IPS-15b (cell line): Measurements from ENCODE around the gene PRDM8.

Source experiments
- H3K27me3 ChIP-seq: one replicate; pipeline ENCODE4 v1.6.1; 2013; ENCODE audit warnings: low read length; ENCODE audit not compliant: control insufficient read depth, insufficient read depth
- H3K36me3 ChIP-seq: one replicate; pipeline ENCODE4 v1.6.1; 2013; ENCODE audit warnings: low read length; ENCODE audit not compliant: control insufficient read depth, insufficient read depth
- H3K4me1 ChIP-seq: one replicate; pipeline ENCODE4 v1.6.1; 2013; ENCODE audit warnings: mild to moderate bottlenecking, low read length; ENCODE audit not compliant: control insufficient read depth, insufficient read depth
- H3K4me3 ChIP-seq: one replicate; pipeline ENCODE4 v1.5.1; 2013; ENCODE audit warnings: low read depth, low read length
- H3K9ac ChIP-seq: one replicate; pipeline ENCODE4 v1.6.1; 2013; ENCODE audit warnings: low read depth, mild to moderate bottlenecking, low read length
- H3K9me3 ChIP-seq: one replicate; pipeline ENCODE4 v1.6.1; 2013; ENCODE audit warnings: mild to moderate bottlenecking, low read length; ENCODE audit not compliant: control insufficient read depth, insufficient read depth

Gene PRDM8

DNA sequence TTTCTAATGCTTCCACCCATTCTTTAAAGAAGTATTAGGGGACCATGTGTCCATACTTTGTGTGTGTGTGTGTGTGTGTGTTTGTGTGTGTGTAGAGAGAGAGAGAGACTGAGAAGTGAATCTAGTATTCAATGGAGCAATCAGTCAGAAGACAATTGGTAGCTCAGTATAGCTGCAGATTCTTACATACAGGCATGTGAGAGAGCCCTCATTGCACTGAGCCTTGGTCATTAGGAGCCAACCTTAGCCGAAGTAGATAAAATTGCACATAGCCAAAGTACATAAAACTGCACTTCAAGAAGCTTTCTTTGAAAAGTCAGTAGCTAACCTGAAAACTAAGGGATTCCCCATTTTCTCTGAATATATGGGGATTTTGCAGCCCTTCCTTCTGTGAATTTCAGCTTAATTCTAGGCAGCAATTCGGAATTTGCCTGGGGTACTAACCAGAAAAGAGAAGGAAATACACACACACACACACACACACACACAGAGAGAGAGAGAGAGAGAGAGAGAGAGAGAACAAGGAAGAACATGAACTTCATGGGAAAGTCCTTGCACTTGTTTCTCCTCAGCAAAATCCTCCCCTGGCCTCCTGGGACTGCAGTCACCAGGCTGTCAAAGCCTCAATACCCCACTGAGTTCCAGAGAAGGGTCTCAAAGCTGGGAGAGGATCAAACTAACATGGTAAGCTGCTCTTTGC lies 1.7 kb upstream of the PRDM8 start:
- Histone ChIP-seq H3K27me3 (peaks cover 100% of the 10 kb centered on the region), H3K36me3 (no peaks in the 10 kb centered on the region), H3K4me3 (peak overlapping the region; percentile 5)

DNA sequence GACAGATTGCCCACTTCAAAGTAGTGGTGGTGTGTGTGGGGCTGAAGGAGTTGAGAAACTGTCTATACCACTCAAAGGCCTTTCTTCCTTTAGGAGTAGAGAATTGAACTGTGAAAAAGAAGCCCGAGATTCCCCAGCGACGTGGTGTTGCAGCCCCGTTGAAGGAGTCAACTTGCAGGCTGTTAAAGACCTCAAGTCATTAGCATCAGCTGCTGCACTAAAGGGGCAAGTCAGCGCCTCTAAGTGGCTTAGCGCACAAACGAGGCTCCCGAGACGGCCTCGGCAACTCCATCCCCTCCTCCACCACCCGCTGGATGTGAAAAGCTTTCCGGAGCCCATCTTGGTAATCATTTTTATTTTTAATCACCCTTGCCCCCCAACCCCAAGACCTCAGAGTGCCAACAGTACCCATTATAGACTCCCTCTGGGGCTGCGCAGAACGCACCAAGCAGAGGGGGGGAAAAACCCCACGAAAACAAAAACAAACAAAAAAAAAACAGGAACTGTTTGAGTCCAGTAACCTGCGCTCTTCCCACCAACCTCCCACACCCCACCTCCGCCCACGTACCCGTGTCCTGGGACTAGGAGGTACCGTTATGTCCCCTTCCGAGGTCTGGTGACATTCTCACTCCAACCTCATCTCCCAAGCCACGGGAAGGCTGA lies 913 bp upstream of the PRDM8 start:
- no peak overlapping the region for H3K9ac ChIP-seq
- H3K4me3 ChIP-seq, result peak overlapping the region; percentile 26

More for the DNA sequence above, 1.7 kb upstream of the PRDM8 start:
- no peaks in the 10 kb centered on the region for H3K9me3 ChIP-seq
- peaks cover 3% of the 10 kb centered on the region for H3K4me1 ChIP-seq
- H3K9ac ChIP-seq, result no peak overlapping the region

GRCh38 chr4:80197601-80198440 lies 518 bp downstream of the PRDM8 start:
- peak overlapping the region; percentile 27 for H3K4me3 ChIP-seq
- no peaks in the 10 kb centered on the region for H3K9me3 ChIP-seq
- H3K36me3 ChIP-seq, result no peaks in the 10 kb centered on the region
- H3K4me1 ChIP-seq, result peaks cover 4% of the 10 kb centered on the region
- peaks cover 98% of the 10 kb centered on the region for H3K27me3 ChIP-seq
- H3K9ac ChIP-seq, result no peak overlapping the region

More for the DNA sequence above, 913 bp upstream of the PRDM8 start:
- H3K4me1 ChIP-seq, result peaks cover 3% of the 10 kb centered on the region
- H3K9me3 ChIP-seq, result no peaks in the 10 kb centered on the region
- no peaks in the 10 kb centered on the region for H3K36me3 ChIP-seq
- H3K27me3 ChIP-seq, result peaks cover 100% of the 10 kb centered on the region

- H3K4me3 ChIP-seq, result no peak overlapping the region
- peaks cover 4% of the 10 kb centered on the region for H3K4me1 ChIP-seq
- H3K36me3 ChIP-seq, result no peaks in the 10 kb centered on the region
- peaks cover 98% of the 10 kb centered on the region for H3K27me3 ChIP-seq
- H3K9ac ChIP-seq, result no peak overlapping the region
- H3K9me3 ChIP-seq, result no peaks in the 10 kb centered on the region
These were observed 1.1 kb downstream of the PRDM8 start for GRCh38 chr4:80198441-80198837.

DNA sequence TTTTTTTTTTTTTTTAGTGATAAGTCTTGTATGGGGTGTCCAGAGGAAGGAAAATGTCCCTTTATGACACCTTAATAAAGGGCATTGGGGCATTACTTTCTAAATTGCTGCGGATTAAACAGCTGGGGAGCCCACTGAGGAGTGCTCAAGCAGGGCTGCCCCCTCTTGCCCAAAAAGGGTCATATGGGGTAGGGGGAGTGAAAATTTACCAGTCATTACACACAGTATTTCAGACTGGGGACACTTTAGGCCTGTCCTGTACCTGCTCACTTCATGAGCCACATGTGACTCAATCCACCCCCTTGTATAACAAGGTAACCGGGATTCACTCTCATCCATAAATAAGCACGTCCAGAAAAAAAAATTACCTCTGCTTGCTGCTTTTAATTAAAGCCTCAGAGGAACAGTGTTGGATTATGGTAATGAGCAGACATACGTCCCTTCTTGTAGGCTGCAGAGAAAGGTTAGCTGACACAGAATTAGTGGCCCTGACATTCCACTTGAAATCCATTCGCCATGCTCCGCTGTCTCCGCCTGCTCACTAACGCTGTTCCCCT lies 1.8 kb downstream of the PRDM8 start:
- peaks cover 4% of the 10 kb centered on the region for H3K4me1 ChIP-seq
- no peak overlapping the region for H3K9ac ChIP-seq
- peaks cover 98% of the 10 kb centered on the region for H3K27me3 ChIP-seq
- H3K4me3 ChIP-seq, result peak overlapping the region; percentile 8
- H3K9me3 ChIP-seq, result no peaks in the 10 kb centered on the region
- no peaks in the 10 kb centered on the region for H3K36me3 ChIP-seq

DNA sequence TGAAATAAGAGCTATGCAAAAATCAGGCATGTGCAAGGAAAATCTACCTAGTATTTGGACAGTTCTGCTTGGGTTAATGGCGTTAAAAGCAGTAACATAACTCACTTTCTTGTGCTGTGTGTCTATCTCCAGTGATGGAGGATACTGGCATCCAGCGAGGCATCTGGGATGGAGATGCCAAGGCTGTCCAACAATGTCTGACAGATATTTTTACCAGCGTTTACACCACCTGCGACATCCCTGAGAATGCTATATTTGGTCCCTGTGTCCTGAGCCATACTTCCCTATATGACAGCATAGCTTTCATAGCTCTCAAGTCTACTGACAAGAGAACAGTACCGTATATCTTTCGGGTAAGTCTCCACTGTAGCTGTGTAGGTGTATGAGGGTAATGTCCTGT lies 2.6 kb downstream of the PRDM8 start:
- peak overlapping the region; percentile 16 for H3K4me3 ChIP-seq
- H3K9ac ChIP-seq, result no peak overlapping the region
- no peaks in the 10 kb centered on the region for H3K9me3 ChIP-seq
- no peaks in the 10 kb centered on the region for H3K36me3 ChIP-seq
- peaks cover 4% of the 10 kb centered on the region for H3K4me1 ChIP-seq
- H3K27me3 ChIP-seq, result peaks cover 98% of the 10 kb centered on the region

GRCh38 chr4:80201252-80202151 lies 4.2 kb downstream of the PRDM8 start:
- no peaks in the 10 kb centered on the region for H3K36me3 ChIP-seq
- H3K9ac ChIP-seq, result no peak overlapping the region
- no peaks in the 10 kb centered on the region for H3K9me3 ChIP-seq
- peaks cover 5% of the 10 kb centered on the region for H3K4me1 ChIP-seq
- H3K4me3 ChIP-seq, result peak overlapping the region; percentile 30
- H3K27me3 ChIP-seq, result peaks cover 98% of the 10 kb centered on the region

DNA sequence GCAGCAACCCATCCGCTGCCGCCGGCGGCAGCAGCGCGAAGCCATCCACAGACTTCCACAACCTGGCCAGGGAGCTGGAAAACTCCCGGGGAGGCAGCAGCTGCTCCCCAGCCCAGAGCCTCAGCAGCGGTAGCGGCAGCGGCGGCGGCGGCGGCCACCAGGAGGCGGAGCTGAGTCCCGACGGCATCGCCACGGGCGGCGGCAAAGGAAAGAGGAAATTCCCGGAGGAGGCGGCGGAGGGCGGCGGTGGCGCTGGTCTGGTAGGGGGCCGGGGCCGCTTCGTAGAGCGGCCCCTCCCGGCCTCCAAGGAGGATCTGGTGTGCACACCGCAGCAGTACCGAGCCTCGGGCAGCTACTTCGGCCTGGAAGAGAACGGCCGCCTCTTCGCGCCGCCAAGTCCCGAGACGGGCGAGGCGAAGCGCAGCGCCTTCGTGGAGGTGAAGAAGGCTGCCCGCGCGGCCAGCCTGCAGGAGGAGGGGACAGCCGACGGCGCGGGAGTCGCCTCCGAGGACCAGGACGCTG lies 4.9 kb downstream of the PRDM8 start:
- Histone ChIP-seq H3K4me1 (peaks cover 7% of the 10 kb centered on the region), H3K4me3 (peak overlapping the region; percentile 37), H3K36me3 (no peaks in the 10 kb centered on the region), H3K27me3 (peaks cover 98% of the 10 kb centered on the region), H3K9me3 (no peaks in the 10 kb centered on the region), H3K9ac (no peak overlapping the region)

DNA sequence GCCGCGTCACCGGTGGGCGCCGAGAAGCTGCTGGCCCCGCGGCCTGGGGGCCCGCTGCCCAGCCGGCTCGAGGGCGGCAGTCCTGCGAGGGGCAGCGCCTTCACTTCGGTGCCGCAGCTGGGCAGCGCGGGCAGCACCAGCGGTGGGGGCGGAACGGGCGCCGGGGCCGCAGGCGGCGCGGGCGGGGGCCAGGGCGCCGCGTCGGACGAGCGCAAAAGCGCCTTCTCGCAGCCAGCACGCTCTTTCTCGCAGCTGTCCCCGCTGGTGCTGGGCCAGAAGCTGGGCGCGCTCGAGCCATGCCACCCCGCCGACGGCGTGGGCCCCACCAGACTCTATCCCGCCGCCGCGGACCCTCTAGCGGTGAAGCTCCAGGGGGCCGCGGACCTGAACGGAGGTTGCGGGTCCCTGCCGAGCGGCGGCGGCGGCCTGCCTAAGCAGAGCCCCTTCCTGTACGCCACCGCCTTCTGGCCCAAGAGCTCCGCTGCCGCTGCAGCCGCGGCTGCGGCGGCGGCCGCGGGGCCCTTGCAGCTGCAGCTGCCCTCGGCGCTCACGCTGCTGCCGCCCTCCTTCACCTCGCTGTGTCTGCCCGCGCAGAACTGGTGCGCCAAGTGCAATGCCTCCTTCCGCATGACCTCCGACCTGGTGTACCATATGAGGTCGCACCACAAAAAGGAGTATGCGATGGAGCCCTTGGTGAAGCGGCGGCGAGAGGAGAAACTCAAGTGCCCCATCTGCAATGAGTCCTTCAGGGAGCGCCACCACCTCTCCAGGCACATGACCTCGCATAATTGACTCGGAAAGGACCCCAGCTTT lies 5.6 kb downstream of the PRDM8 start:
- Histone ChIP-seq H3K9me3 (no peaks in the 10 kb centered on the region), H3K27me3 (peaks cover 98% of the 10 kb centered on the region), H3K4me3 (peak overlapping the region; percentile 37), H3K36me3 (no peaks in the 10 kb centered on the region), H3K9ac (no peak overlapping the region), H3K4me1 (peaks cover 7% of the 10 kb centered on the region)

DNA sequence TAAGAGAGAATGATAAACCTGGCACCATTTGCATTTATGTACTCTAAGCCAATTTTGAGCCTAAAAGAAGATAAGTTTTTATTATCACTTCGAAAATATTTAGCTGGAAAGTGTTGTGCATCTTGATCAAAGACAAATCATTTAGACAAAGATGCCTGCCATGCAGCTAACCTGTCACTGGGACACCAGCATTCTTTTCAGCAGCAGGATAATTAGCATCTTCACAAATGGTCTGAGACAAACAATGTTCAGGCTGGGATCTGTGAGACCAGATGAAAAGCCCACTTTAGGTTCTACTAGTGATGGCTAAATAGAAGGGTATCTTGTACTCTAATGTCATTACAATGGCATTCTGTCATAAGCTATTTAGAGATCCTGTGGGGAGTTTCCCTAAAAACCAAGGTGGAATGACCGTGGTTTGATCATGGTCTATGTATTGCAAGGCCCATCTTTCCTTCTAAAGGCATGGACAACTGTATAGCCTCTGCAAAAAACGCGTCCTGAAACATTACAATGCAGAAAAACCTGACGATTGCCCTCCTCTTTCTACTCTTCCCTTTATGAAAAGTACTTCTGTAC lies 7.2 kb downstream of the PRDM8 start:
- Histone ChIP-seq H3K4me1 (peaks cover 5% of the 10 kb centered on the region), H3K36me3 (no peaks in the 10 kb centered on the region), H3K27me3 (peaks cover 98% of the 10 kb centered on the region), H3K4me3 (no peak overlapping the region), H3K9me3 (no peaks in the 10 kb centered on the region), H3K9ac (no peak overlapping the region)
